ENCODE measurements around the gene ALPG. TPM values are rescaled to one million over a fixed set of nuclear protein-coding genes. Genes with fewer than 3 reads are reported as not detected.
"Not testable (repeated sequence)": the region's sequence is repeated elsewhere in the genome, so short reads cannot be mapped to it uniquely, and the experiment has no call there.

Gene ALPG
- total RNA-seq, 1 experiment from 2014 or later, result 65.3 TPM

GRCh38 chr2:232362174-232362900, 44.3 kb upstream of the ALPG start:
- no TSS peak for BruUV-seq (replicated peaks)
- H3K27ac ChIP-seq (ENCODE audit: low read length), result no peak overlapping the region
- ChIA-PET POLR2A (no interaction called here), CTCF (interaction anchor here (0.6 kb wide), 1 partner anchor 8 kb away, joined by 3 read pairs; no protein-coding TSS in a partner anchor)
- H3K36me3 ChIP-seq (ENCODE audit: control insufficient read depth, insufficient read depth, low read length), result no peaks in the 10 kb centered on the region
- no peaks in the 10 kb centered on the region for H3K27me3 ChIP-seq (ENCODE audit: control insufficient read depth, insufficient read depth, low read length)
- intact Hi-C loops (cut with micrococcal nuclease; ENCODE audit: unreplicated experiment), result no loop called here
- no peak for TF ChIP-seq TCF7L2 (IDR thresholded peaks at IDR 0.05; ENCODE audit: low read depth, low read length)
- no peak for TF ChIP-seq CTCF (IDR thresholded peaks at IDR 0.05)
- TF ChIP-seq POLR2AphosphoS5 (IDR thresholded peaks at IDR 0.05; ENCODE audit: low read depth, low read length), result no peak
- no peak for TF ChIP-seq REST (IDR thresholded peaks at IDR 0.05; ENCODE audit: insufficient read depth in 1 of 2, low read depth in 2 of 2, low read length in 1 of 2)
- TF ChIP-seq SIN3A (IDR thresholded peaks at IDR 0.05; ENCODE audit: borderline replicate concordance, insufficient read depth, low read depth, low read length), result no peak
- peaks cover 4% of the 10 kb centered on the region; the same call in 1 of the 2 replicates for H3K4me1 ChIP-seq (ENCODE audit: control insufficient read depth, insufficient read depth, low read length)
- H3K4me3 ChIP-seq (ENCODE audit: low read depth in 2 of 2, low read length in 2 of 2), result no peak overlapping the region
- DNase-seq (ENCODE audit: low read depth, low spot score) (no peak), ATAC-seq (no peak)
- no peaks in the 10 kb centered on the region for H3K9me3 ChIP-seq (ENCODE audit: control insufficient read depth, insufficient read depth, low read depth, low read length)
- in situ Hi-C loops (cut with HindIII; ENCODE audit: low pct_unique_long_range_greater_than_20kb, low sequenced_read_pairs), result no loop called here

- CTCF ChIA-PET, result interaction anchor here (1.2 kb wide), 1 partner anchor 12 kb away, joined by 4 read pairs; no protein-coding TSS in a partner anchor
- ATAC-seq, result peak; percentile 44; the same call in 1 of the 2 replicates
- intact Hi-C loops (cut with micrococcal nuclease; ENCODE audit: unreplicated experiment), result not testable (repeated sequence)
These were observed 43.4 kb upstream of the ALPG start for GRCh38 chr2:232363064-232363783.

More at GRCh38 chr2:232363064-232363783, 43.4 kb upstream of the ALPG start:
- in situ Hi-C loops (cut with HindIII; ENCODE audit: low pct_unique_long_range_greater_than_20kb, low sequenced_read_pairs); H3K9me3 ChIP-seq (ENCODE audit: control insufficient read depth, insufficient read depth, low read depth, low read length); DNase-seq (ENCODE audit: low read depth, low spot score); H3K4me3 ChIP-seq (ENCODE audit: low read depth in 2 of 2, low read length in 2 of 2); H3K36me3 ChIP-seq (ENCODE audit: control insufficient read depth, insufficient read depth, low read length); BruUV-seq (replicated peaks); H3K27me3 ChIP-seq (ENCODE audit: control insufficient read depth, insufficient read depth, low read length): not testable (repeated sequence)
- TF ChIP-seq CTCF (IDR thresholded peaks at IDR 0.05), result peak; percentile 62
- peak overlapping the region; percentile 51; the same call in 1 of the 2 replicates for H3K27ac ChIP-seq (ENCODE audit: low read length)
- POLR2A ChIA-PET, result interaction anchor here (0.5 kb wide), 1 partner anchor 76 kb away, joined by 6 read pairs; no protein-coding TSS in a partner anchor
- H3K4me1 ChIP-seq (ENCODE audit: control insufficient read depth, insufficient read depth, low read length), result peaks cover 12% of the 10 kb centered on the region
